Aorta (tissue), 5 donors: ENCODE measurements around the gene ZXDC. TPM values are rescaled to one million over a fixed set of nuclear protein-coding genes. Genes with fewer than 3 reads are reported as not detected.

Experiments
- ATAC-seq: fragments of 200-7000 bp; cut with Tn5 transposase; one replicate; pipeline ENCODE4 v1.9.1; 2022; ENCODE audit warnings: moderate library complexity; ENCODE audit not compliant: low FRiP score
- DNase-seq, 2 donors: peaks; one replicate each; pipeline ENCODE4 v3.0.0-alpha.2; 2020
- H3K27ac ChIP-seq, 2 donors: one replicate each; pipeline ENCODE4 v1.5.1; 2013; ENCODE audit warnings: low read length in 2 of 2, mild to moderate bottlenecking in 2 of 2, moderate library complexity in 2 of 2, control low read depth in 1 of 2, inconsistent platforms in 1 of 2, low read depth in 1 of 2
- H3K27me3 ChIP-seq, 2 donors: one replicate each; pipeline ENCODE4 v1.6.1; 2013; ENCODE audit warnings: control low read depth in 1 of 2, low read length in 1 of 2, mild to moderate bottlenecking in 1 of 2, moderate library complexity in 1 of 2; ENCODE audit not compliant: insufficient read depth in 2 of 2, control insufficient read depth in 1 of 2
- H3K36me3 ChIP-seq, 2 donors: one replicate each; pipeline ENCODE4 v1.6.1; 2013; ENCODE audit warnings: control low read depth in 1 of 2, low read length in 1 of 2, mild to moderate bottlenecking in 1 of 2; ENCODE audit not compliant: insufficient read depth in 2 of 2, control insufficient read depth in 1 of 2
- H3K4me1 ChIP-seq, 2 donors: one replicate each; pipeline ENCODE4 v1.6.1; 2013; ENCODE audit warnings: low read length in 2 of 2, control low read depth in 1 of 2, mild to moderate bottlenecking in 1 of 2, moderate library complexity in 1 of 2; ENCODE audit not compliant: insufficient read depth in 2 of 2, control insufficient read depth in 1 of 2
- H3K4me3 ChIP-seq, 2 donors: one replicate each; pipeline ENCODE4 v1.5.1; 2013; ENCODE audit warnings: low read length in 2 of 2, control low read depth in 1 of 2, mild to moderate bottlenecking in 1 of 2
- H3K9me3 ChIP-seq: one replicate; pipeline ENCODE4 v1.6.1; 2013; ENCODE audit warnings: mild to moderate bottlenecking, low read length; ENCODE audit not compliant: control insufficient read depth
- WGBS, 2 donors: extraction: QIAGEN DNeasy Blood & Tissue Kit; methylation state at CpG; one replicate each; pipeline ENCODE4 v1.1.7; 2013; 5-methylcytosine and 5-hydroxymethylcytosine counted together
- intact Hi-C, 2 donors: fragments of 100-400 bp; cut with DNase I; formaldehyde crosslinking; loops; one replicate each; pipeline versions ENCODE4 v1.14.2 to v1.15.0; 2022
- polyA plus RNA-seq, 2 donors: library from polyadenylated mRNA; stranded (reverse); fragments of 200-250 nt; gene quantifications; one replicate each; pipeline ENCODE4 v1.2.3, GENCODE V29; 2013
- total RNA-seq, 2 donors: library from RNA; stranded (reverse); fragmentation: NEBNext Ultra II Directional; extraction: Animal tissue kit (Norgen Biotek cat#: 25700); gene quantifications; one replicate each; pipeline ENCODE4 v1.2.1, GENCODE V29; 2021
- donor health status: healthy with polysubstance abuse.
- donor health status: Bipolar disorder and iron deficiency.
- donor health status: DM: no; HTN: no; CAD: no.
- donor health status: DM: no; HTN: no; CAD: no.
- donor health status: DM: yes; HTN: yes; CAD: no.

The ZXDC gene
- total and polyA plus RNA-seq, 4 donors, result 4.4 to 37.5 (median 25.8) TPM

GRCh38 chr3:126435456-126436315 lies 40.0 kb downstream of the ZXDC start:
- H3K36me3 ChIP-seq, result peaks cover 0 to 2% of the 10 kb centered on the region in 2 donors
- H3K27ac ChIP-seq, result no peak overlapping the region
- 92 to 96% methylated on average over 14 of the region's 14 CpGs for WGBS, 2 donors
- no peak overlapping the region for H3K4me3 ChIP-seq
- H3K27me3 ChIP-seq, result no peaks in the 10 kb centered on the region
- no peaks in the 10 kb centered on the region for H3K4me1 ChIP-seq
- intact Hi-C loops, result no loop called here
- peaks cover 3% of the 10 kb centered on the region for H3K9me3 ChIP-seq
- ATAC-seq (no peak), DNase-seq (no peak)

- no peak for ATAC-seq
- WGBS, 2 donors, result 93 to 94% methylated on average over 8 of the region's 8 CpGs
- peaks cover 0 to 2% of the 10 kb centered on the region in 2 donors for H3K36me3 ChIP-seq
These were observed 40.7 kb downstream of the ZXDC start for GRCh38 chr3:126434931-126435411.

GRCh38 chr3:126434264-126434590 lies 41.5 kb downstream of the ZXDC start:
- H3K9me3 ChIP-seq, result peaks cover 3% of the 10 kb centered on the region
- H3K4me3 ChIP-seq, result no peak overlapping the region
- WGBS, 2 donors, result 94 to 98% methylated on average over 6 of the region's 6 CpGs
- H3K27ac ChIP-seq, result no peak overlapping the region
- H3K27me3 ChIP-seq, result no peaks in the 10 kb centered on the region
- no peaks in the 10 kb centered on the region for H3K4me1 ChIP-seq
- no peak for ATAC-seq
- intact Hi-C loops, result no loop called here
- DNase-seq, result no peak
- peaks cover 0 to 2% of the 10 kb centered on the region in 2 donors for H3K36me3 ChIP-seq

More at GRCh38 chr3:126434931-126435411, 40.7 kb downstream of the ZXDC start:
- no peak for DNase-seq
- H3K4me1 ChIP-seq, result no peaks in the 10 kb centered on the region
- H3K27me3 ChIP-seq, result no peaks in the 10 kb centered on the region
- H3K27ac ChIP-seq, result no peak overlapping the region
- intact Hi-C loops, result no loop called here
- H3K9me3 ChIP-seq, result peaks cover 3% of the 10 kb centered on the region
- no peak overlapping the region for H3K4me3 ChIP-seq

- Histone ChIP-seq H3K4me1 (no peaks in the 10 kb centered on the region), H3K27me3 (no peaks in the 10 kb centered on the region), H3K9me3 (peaks cover 3% of the 10 kb centered on the region), H3K27ac (no peak overlapping the region), H3K4me3 (no peak overlapping the region), H3K36me3 (peaks cover 0 to 2% of the 10 kb centered on the region in 2 donors)
- ATAC-seq (no peak), DNase-seq (no peak)
- intact Hi-C loops, result no loop called here
- 81 to 93% methylated on average over 13 of the region's 13 CpGs for WGBS, 2 donors
These were observed 42.0 kb downstream of the ZXDC start for GRCh38 chr3:126433496-126434263.

GRCh38 chr3:126433105-126433430 lies 42.6 kb downstream of the ZXDC start:
- Histone ChIP-seq H3K27ac (no peak overlapping the region), H3K4me1 (no peaks in the 10 kb centered on the region), H3K27me3 (no peaks in the 10 kb centered on the region), H3K36me3 (no peaks in the 10 kb centered on the region), H3K4me3 (no peak overlapping the region), H3K9me3 (peaks cover 3% of the 10 kb centered on the region)
- 95 to 97% methylated on average over 6 of the region's 6 CpGs for WGBS, 2 donors
- DNase-seq (no peak), ATAC-seq (no peak)
- intact Hi-C loops, result no loop called here

GRCh38 chr3:126432361-126433104 lies 43.2 kb downstream of the ZXDC start:
- H3K4me1 ChIP-seq, result no peaks in the 10 kb centered on the region
- H3K36me3 ChIP-seq, result no peaks in the 10 kb centered on the region
- intact Hi-C loops, result no loop called here
- H3K27ac ChIP-seq, result no peak overlapping the region
- no peak for ATAC-seq
- 81 to 82% methylated on average over 4 of the region's 4 CpGs for WGBS, 2 donors
- peaks cover 5% of the 10 kb centered on the region for H3K9me3 ChIP-seq
- DNase-seq, result no peak
- no peaks in the 10 kb centered on the region for H3K27me3 ChIP-seq
- H3K4me3 ChIP-seq, result no peak overlapping the region

GRCh38 chr3:126431103-126431534 lies 44.6 kb downstream of the ZXDC start:
- Histone ChIP-seq H3K4me1 (no peaks in the 10 kb centered on the region), H3K4me3 (no peak overlapping the region), H3K9me3 (peaks cover 6% of the 10 kb centered on the region), H3K36me3 (no peaks in the 10 kb centered on the region), H3K27me3 (no peaks in the 10 kb centered on the region), H3K27ac (no peak overlapping the region)
- intact Hi-C loops, result no loop called here
- ATAC-seq (no peak), DNase-seq (no peak)
- 99 to 100% methylated on average over 1 of the region's 1 CpG for WGBS, 2 donors

- Histone ChIP-seq H3K9me3 (peaks cover 4% of the 10 kb centered on the region), H3K36me3 (no peaks in the 10 kb centered on the region), H3K4me1 (no peaks in the 10 kb centered on the region), H3K27me3 (no peaks in the 10 kb centered on the region), H3K27ac (no peak overlapping the region), H3K4me3 (no peak overlapping the region)
- intact Hi-C loops, result no loop called here
- 55 to 94% methylated on average over 3 of the region's 3 CpGs for WGBS, 2 donors
- no peak for DNase-seq
- ATAC-seq, result no peak
These were observed 50.9 kb downstream of the ZXDC start for GRCh38 chr3:126424751-126425150.
